Midbrain (tissue), 1 donor: Measurements from ENCODE around the gene OR10C1.
"Not testable (repeated sequence)": the region's sequence is repeated elsewhere in the genome, so short reads cannot be mapped to it uniquely, and the experiment has no call there.

Experiments
- DNase-seq: peaks from one replicate; lab custom pipeline; 2025; lab: John Stamatoyannopoulos, UW

Gene OR10C1, protein sequence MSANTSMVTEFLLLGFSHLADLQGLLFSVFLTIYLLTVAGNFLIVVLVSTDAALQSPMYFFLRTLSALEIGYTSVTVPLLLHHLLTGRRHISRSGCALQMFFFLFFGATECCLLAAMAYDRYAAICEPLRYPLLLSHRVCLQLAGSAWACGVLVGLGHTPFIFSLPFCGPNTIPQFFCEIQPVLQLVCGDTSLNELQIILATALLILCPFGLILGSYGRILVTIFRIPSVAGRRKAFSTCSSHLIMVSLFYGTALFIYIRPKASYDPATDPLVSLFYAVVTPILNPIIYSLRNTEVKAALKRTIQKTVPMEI

GRCh38 chr6:29439006-29439405, at the start of gene OR10C1:
Gene OR10C1 (plus strand): TSS chr6:29439306. CDS start chr6:29440016, 710 bp downstream.
- no peak for DNase-seq

DNA sequence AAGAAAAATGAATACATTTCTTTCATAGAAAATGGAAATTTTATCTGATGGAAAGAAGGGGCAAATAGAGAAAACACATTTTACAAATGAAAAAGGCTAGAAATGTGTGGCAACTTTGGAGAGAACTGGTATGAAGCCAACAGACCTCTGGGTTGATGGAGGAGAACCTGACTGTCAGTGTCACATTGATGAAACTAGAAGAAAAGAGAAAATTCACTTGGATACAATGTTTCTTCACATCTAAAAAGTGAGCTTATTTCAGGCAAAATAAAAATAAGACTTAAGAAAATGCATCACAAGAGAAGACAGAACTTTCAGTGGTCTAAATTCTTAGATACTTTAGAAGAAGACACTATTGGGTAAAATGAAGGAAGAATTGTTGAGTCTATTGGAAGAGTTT, 43.8 kb upstream of the OR10C1 start, which contains the start of gene OR12D2:
TSS of gene OR12D2 (plus strand) at position 301 of the 400 bp plus-strand sequence. CDS start 1,069 bp downstream, outside the sequence.
- DNase-seq: no peak

- DNase-seq: no peak
These were observed 39.6 kb upstream of the OR10C1 start for GRCh38 chr6:29399525-29399924.

DNA sequence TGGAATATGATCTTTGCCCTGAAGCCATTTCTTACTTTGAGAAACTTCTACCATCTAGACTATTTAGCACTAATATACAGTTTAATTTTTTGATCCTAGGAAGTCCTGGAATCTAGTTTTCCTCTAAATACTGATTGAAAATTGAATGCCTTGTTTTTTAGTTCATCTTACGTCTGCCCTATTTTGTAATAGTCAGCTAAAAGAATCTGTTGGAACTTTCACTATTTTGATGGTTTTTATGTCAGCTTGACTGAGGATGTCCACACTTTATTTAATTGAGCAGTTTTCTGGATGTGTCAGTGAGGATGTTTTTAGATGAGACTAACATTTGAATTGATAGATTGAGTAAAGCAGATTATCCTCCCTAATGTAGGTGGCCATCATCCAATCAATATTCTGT, 35.3 kb upstream of the OR10C1 start:
- no peak for DNase-seq

GRCh38 chr6:29414588-29414987, 24.5 kb upstream of the OR10C1 start, which contains the start of gene OR12D1:
Gene OR12D1 (plus strand): TSS chr6:29414928.
- DNase-seq: no peak

GRCh38 chr6:29419516-29419915, 19.6 kb upstream of the OR10C1 start:
- DNase-seq: no peak

DNA sequence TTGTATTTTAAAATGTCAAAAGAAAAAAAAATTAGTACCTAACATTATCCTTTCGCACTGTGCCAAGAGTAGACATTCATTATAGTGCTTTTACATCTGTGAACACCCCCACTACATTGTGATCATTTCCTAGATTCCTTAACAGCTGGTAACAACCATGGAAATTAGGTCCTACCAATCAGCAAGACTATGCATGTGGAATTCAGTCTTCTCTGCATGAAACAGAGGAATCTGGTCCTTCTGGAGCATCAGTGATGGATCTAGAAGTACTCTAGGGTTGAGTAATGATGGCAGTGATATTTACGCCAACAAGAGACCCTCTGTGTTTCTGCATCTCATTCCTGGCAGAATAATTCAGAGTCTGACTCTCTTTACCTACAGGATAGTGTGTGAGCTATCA, 14.9 kb upstream of the OR10C1 start:
- no peak for DNase-seq

DNA sequence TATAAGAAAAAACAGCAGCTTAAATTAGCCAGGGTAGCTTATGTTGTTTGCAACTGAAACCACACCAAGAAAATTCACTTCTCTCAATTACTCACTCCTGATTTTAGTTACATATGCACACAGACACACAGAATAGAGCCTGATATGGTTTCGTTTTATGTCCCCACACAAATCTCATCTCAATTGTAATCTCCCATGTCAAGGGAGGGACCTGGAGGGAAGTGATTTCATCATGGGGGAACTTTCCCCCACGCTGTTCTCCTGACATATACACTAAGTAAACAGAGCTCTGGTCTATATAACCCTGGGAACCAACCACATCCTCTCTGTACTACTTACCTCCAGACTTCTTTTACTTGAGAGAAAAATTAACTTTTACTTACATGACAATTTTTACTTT, 14.5 kb upstream of the OR10C1 start:
- DNase-seq: no peak

- no peak for DNase-seq
These were observed 14.0 kb upstream of the OR10C1 start for GRCh38 chr6:29425075-29425474.

- DNase-seq: no peak
These were observed 12.5 kb upstream of the OR10C1 start for GRCh38 chr6:29426654-29427053.

- not testable (repeated sequence) for DNase-seq
These were observed 2.4 kb upstream of the OR10C1 start for GRCh38 chr6:29436730-29437129.

DNA sequence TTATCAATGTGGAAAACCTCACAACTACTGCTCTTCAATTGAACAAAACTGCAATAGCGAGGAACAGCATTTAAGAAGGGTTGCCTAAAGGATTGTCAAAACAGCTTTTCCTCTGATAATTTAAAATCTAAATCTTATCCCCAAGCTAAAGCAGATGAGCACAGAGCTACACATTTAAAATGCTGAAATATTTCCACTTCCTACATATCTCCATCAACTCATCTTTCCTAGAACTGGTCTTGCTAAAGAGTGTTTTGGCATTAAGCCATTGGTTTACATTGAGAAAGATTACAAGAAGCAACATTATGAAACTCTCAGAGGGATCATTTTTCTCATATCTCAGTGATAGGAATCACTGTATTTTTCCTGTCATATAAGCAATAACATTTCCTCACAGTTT, 3.6 kb downstream of the OR10C1 start:
- DNase-seq: no peak

DNA sequence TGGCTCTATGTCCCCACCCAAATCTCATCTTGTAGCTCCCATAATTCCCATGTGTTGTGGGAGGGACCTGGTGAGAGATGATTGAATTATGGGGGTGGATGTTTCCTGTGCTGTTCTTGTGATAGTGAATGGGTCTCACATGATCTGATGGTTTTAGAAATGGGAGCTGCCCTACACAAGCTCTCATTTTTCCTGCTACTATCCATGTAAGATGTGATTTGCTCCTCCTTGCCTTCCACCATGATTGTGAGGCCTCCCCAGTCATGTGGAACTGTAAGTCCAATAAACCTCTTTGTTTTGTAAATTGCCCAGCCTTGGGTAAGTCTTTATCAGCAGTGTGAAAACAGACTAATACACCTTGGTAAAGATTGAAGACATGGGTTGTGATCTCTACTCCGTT, 4.9 kb downstream of the OR10C1 start:
- not testable (repeated sequence) for DNase-seq

GRCh38 chr6:29447670-29448069, 8.6 kb downstream of the OR10C1 start:
- no peak for DNase-seq

- DNase-seq: no peak
These were observed 12.5 kb downstream of the OR10C1 start for GRCh38 chr6:29451471-29452193.

DNA sequence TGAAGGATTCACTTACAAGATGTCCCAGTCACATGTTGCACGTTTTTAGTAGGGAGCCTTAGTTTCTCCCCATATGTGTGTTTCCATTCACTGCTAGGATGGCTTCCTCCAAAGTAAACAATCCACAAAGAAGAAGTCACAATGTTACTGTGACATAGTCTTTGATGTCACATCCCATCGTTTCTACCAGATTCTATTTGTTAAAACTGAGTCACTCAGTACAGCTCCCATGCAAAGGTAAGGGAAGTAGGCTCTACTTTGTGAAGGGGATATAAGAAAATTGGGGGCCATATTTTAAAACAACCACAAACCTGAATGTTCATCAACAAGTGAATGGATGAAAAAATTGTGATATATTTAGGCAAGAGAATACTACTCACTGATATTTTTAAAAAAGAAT, 17.9 kb downstream of the OR10C1 start, which contains the start of the genes OR11A1 and OR2H1:
TSS of gene OR11A1 (minus strand) at position 101 of the 400 bp plus-strand sequence. CDS start 29,430 bp downstream, outside the sequence.
TSS of gene OR2H1 (plus strand) at position 185 of the 400 bp plus-strand sequence. CDS start 4,615 bp downstream, outside the sequence.
- no peak for DNase-seq

DNA sequence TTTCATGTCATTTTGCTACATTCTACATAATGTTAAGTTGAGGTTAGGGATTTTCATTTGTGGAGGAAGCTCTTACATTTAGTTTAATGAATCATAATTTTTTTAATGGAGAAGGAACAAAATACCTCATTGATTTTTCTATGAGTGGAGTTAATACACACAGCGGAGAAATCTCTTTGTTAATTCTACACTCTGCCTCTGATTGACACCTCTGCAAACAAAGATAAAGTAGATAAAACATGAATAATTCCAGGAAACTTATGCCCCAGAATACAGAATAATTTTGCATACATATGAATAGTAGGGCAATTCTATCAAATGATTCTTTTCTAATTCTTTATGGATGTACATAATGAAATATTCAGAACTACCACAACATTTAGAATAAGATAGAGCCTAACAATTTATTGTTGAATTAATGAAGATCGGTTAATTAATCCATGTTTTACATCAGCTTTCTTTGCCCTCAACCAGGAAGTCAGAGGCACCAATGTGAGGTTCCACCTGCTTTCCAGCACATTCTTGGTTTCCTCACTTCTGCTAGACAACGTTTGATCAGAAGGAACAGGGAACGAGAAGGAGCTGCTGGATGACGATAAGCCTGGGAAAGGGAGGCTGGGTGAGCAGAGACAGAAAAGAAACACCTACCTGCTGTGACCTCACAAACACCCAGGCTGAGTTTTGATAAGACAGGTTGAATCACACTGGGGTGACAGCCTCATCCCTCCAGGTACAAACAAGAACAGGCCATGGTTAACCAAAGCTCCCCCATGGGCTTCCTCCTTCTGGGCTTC, 22.1 kb downstream of the OR10C1 start:
- DNase-seq: no peak

DNA sequence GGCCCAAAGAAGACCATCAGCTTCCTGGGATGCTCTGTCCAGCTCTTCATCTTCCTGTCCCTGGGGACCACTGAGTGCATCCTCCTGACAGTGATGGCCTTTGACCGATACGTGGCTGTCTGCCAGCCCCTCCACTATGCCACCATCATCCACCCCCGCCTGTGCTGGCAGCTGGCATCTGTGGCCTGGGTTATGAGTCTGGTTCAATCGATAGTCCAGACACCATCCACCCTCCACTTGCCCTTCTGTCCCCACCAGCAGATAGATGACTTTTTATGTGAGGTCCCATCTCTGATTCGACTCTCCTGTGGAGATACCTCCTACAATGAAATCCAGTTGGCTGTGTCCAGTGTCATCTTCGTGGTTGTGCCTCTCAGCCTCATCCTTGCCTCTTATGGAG, 22.9 kb downstream of the OR10C1 start:
- no peak for DNase-seq

GRCh38 chr6:29465279-29465678, 26.2 kb downstream of the OR10C1 start:
- no peak for DNase-seq

- DNase-seq: no peak
These were observed 26.7 kb downstream of the OR10C1 start for GRCh38 chr6:29465801-29466200.

DNA sequence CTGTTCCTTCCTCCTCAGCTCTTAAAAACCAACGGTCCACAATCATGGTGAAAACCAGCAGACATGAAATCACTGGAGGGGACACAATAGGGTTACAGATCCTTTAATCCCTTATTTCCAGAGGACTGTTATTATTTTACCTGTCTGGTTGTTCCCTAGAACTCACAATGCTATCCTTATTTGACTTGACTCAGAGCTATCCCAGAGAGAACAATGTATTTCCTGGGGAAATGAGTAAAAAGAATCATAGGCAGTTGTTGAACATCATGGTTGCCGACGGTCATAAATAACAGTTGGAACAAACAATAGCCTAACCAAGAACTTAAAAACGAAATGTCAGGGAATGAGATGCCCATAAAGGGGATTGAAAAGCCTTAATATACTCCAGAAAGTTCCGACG, 27.1 kb downstream of the OR10C1 start:
- no peak for DNase-seq

- DNase-seq: no peak
These were observed 35.9 kb downstream of the OR10C1 start for GRCh38 chr6:29474996-29475395.
